ENCODE data around the gene HTR4.
"Not testable (repeated sequence)": the region's sequence is repeated elsewhere in the genome, so short reads cannot be mapped to it uniquely, and the experiment has no call there.

HTR4 gene

GRCh38 chr5:148474025-148474511, 180.3 kb downstream of the HTR4 start:
- DNase-seq (ENCODE audit: low spot score): no peak

GRCh38 chr5:148471379-148471778, 182.9 kb downstream of the HTR4 start:
- DNase-seq (ENCODE audit: low spot score): no peak

DNA sequence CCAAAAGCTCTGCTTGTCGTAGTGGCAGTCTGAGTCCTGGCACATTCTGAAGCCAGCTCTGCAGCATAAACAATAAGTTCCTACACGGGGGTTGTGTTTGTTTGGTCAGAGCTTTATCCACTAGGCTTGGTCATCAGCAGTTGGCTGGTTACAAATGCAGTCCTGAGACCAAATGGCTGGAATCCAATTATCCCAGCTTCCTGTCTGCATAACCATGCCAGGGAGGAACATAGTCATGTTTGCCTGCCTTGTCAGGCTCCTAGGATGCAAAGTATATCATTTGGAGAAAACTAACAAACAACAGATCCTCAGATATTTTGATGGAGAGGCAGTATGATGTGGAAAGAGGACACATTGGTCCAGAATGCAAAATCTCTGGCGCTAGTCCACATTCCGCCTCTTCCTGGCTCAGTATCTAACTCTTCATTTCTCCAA, 184.8 kb downstream of the HTR4 start:
- no peak for DNase-seq (ENCODE audit: low spot score)

GRCh38 chr5:148468746-148469145, 185.6 kb downstream of the HTR4 start:
- not testable (repeated sequence) for DNase-seq (ENCODE audit: low spot score)

- no peak for DNase-seq (ENCODE audit: low spot score)
Observed at GRCh38 chr5:148467958-148468357, 186.4 kb downstream of the HTR4 start.

DNA sequence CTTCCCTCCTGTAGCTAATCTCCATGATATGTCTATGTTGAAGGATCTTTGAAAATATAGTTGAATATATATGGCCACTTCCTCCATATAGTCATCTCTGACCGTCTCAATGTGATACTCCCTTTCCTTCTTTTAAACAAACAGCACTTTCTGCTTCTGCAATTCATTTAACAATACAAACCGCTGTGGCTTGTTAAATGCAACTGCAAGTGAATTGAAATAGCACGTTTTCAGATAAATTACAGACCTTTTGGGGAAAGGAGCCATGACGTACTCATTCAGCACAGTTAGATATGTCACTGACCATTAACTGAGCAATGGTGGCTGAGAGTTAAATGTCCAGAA, 188.1 kb downstream of the HTR4 start:
- no peak for DNase-seq (ENCODE audit: low spot score)

DNA sequence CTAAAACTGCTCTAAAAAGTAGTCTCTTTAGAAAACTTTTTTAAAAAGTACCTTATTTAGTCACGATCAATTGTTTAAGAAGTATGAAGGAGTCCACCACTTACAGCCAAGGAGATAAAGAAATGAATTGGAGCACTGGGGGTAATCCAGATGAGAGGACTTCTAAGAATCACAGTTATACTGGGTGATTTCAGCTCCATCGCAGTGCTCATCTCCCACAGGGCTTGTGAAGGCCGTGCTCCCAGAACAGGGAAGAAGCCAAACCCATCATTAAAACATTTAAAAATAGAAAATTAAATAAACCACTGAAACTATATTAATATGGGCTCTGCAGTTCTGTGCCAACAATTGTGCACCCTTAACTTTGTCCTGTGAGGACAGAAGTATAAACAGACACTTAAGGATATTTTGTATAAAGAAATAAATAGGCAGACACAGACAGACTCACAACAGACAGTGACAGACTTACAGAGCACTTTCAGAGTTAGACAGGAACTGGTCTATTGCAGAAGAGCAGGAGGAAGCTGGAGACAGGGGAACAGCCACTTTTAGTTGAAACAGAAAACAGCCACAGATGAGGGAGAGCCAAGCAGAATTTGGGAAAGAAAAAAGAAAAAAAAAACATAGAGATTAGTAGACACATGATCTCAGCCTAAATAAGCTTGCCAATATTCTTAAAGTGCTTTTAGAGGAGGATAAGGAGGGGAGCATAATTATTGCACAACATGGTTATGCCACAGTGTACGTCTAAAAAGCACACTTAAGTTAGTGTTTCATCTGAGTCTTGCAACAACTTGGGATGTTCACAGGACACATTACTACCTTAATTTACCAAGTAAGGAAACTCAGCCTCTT, 188.7 kb downstream of the HTR4 start:
- no peak for DNase-seq (ENCODE audit: low spot score)

DNA sequence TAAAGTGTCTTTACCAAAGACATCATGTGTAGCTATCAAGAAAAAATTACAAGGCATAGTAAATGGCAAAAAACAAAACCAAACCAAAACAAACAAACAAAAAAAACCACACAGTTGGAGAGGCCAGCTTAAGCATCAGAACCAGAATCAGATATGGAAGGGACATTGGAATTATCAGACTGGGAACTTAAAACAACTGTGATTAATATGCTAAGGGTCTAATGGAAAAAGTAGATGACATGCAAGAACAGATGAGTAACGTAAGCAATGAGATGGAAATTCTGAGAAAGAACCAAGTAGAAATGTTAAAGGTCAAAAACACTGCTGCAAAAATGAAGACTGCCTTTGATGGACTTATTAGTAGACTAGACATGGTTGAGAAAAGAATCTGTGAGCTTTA, 194.7 kb downstream of the HTR4 start:
- DNase-seq (ENCODE audit: low spot score): no peak

DNA sequence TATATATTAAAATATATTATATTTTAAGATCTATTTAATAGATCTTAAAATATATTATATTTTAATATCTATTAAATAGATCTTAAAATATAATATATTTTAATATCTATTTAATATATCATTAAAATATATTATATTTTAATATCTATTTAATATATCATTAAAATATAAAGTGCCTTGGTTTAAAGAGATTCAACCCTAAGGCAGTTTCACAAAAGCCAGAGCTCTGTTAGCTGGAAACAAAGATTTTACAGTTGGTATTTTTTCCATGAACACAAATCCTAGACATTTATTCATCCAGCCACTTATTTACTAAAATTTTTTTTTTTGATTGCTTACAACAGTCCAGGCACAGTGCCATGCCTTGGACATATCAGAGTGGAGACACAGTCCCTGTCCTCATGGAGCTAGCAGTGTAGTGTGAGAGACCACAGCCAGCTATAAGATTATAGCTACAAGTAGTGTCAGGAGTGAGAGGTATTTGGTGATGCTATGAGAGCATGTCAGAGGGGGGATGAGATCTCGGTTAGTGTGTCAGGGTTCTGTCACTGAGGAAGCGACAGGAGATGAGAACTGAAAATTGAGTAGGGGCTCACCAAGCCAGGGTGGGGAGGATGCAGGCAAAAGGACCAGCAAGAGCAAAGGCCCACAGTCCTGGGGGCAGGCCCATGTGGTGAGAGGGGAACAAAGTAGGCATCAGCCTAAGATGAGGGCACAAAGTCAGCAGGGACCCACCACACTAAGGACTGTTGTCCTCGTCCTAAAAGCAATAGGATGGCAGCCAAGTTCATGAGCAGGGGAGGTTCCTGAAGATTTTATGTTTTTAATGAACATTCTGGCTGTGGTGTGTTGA, 196.1 kb downstream of the HTR4 start:
- no peak for DNase-seq (ENCODE audit: low spot score)

- DNase-seq (ENCODE audit: low spot score): no peak
Observed at GRCh38 chr5:148457183-148457620, 197.1 kb downstream of the HTR4 start.

DNA sequence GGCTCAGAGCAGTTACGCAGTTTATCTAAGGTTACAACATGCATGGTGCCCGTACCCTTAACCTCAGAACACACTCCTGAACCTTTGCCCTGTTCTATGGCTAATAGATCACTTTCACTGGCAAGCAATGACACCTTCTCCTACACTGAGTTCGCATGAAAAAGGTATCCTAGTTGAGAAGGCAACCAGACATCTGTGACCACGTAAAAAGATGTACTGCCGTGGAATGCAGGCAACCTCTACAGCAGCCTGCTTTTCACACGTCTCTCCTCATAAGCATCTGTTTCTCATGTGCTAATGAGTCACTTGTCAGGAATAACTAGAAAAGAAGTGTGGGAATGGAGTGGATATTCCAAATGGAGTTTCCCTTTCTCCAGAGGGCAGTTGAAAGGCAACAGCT, 199.1 kb downstream of the HTR4 start:
- DNase-seq (ENCODE audit: low spot score): no peak

- no peak for DNase-seq (ENCODE audit: low spot score)
Observed at GRCh38 chr5:148454576-148454975, 199.8 kb downstream of the HTR4 start.

DNA sequence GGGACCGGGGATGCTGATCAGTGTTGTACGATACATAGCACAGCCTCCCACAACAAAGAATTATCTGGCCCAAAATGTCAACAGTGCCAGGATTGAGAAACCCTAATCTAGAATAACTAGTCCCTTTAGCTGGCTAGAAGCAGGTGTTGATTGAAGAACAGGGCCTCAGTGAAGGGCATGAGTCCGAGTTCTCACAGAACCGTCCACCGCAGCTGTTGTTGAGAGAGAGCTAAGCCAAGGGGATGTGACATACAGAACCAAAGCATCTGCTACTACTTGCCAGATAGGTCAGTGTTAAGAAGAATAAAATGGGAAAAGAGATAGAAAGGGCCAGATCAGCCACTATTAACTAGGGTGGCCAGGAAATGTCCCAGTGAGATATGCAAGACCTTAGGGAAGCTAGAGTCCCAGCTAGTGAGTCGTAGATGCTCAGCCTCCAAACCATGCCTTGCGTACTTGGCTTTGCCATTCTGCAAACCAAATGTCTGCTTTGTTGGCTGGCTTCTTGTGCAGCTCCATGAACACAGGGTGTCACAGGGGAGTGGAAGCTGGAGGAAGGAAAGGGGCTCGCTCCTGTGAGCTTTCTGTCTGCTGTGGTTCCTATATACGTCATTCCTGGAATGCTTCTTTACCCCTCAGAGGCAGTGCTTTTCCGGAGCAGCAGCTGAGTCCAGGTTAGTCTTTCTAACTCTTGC, 201.7 kb downstream of the HTR4 start:
- no peak for DNase-seq (ENCODE audit: low spot score)

- no peak for DNase-seq (ENCODE audit: low spot score)
Observed at GRCh38 chr5:148446611-148447010, 207.7 kb downstream of the HTR4 start.

DNA sequence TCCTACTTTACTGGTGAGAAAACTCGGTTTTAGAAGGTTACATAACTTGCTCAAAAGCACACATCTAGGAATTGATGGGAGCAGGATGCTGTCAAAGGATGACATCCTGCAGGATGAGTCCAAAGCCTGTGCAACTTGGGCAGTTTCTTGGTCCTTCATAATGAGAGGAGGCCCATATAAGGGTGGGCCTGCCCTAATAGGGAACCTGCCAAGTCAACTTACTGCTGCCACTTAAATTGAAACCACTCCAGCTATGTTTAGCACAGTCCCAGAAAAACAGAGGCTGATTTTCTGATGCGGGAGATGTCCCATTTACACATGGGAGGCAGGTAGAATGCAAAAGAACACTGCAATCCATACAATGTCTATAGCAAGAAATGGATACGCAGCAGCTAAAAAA, 208.7 kb downstream of the HTR4 start:
- DNase-seq (ENCODE audit: low spot score): no peak

DNA sequence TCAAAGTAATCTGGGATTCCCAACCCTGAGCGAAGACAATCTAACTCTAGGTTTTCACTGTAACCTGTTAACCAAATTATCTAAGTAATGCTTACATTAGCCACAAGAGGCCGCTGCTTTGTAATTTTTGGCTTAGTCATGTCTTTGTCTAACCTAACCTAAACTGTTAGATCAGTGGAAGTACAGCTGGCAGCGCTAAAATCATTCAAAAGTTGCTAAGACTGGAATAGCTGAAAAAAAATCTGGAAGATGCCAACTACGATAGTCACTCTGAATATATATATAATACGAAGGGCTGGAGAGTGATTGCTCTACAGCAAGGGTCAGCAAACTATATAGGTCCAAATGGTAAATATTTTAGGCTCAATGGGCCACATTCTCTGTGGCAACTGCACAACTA, 210.3 kb downstream of the HTR4 start:
- DNase-seq (ENCODE audit: low spot score): peak; percentile 72

DNA sequence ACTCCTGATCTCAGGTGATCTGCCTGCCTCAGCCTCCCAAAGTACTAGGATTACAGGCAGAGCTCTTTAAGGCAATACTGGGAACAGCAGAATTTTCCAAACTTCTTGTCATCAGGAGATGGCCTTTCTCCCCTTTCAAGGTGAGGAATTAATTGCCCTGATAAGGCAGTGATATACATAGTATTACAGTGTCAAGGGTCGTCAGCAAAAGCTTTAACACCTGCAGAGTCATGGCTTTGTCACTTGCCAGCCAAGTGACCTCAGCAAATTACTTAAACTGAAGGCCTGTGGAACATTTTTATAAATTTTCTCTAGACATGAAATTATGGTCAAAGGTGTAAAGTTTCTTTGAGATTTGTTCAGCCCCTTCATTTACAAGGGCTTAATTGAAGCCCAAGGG, 211.1 kb downstream of the HTR4 start:
- no peak for DNase-seq (ENCODE audit: low spot score)

DNA sequence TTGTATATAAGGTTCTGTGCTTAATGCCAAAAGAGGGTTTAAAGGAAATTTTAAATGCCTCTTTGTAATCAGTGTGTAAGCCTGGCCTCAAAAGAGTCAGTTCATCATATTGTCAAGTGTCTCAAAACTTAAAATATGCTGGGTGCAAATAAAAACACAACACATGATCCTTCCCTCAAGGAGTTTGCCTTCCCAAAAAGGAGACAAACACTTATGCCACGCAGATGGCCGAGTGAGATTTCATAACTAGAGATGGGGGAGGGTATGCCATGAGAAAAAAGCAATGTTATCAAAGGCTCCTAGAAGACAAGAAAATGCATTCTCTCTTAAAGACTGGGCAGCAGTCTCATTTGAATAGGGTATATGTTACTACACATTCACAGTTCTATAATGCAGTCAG, 215.4 kb downstream of the HTR4 start:
- no peak for DNase-seq (ENCODE audit: low spot score)

GRCh38 chr5:148437249-148437648, 217.1 kb downstream of the HTR4 start:
- DNase-seq (ENCODE audit: low spot score): no peak

DNA sequence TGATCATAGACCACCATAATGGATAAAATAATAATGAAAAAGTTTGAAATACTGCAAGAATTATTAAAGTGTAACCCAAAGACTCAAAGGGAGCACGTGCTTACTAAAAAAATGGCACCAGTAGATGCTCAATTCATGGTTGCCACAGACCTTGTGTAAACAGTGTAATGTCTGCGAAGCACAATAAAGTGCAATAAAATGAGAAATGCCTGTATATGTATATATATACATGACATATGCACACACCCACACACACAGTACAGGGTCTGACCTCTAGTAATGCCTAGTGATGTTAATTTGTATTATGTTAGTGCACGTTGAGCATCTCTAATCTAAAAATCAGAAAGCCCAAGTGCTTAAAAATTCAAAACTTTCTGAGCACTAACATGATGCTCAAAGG, 218.3 kb downstream of the HTR4 start:
- no peak for DNase-seq (ENCODE audit: low spot score)

DNA sequence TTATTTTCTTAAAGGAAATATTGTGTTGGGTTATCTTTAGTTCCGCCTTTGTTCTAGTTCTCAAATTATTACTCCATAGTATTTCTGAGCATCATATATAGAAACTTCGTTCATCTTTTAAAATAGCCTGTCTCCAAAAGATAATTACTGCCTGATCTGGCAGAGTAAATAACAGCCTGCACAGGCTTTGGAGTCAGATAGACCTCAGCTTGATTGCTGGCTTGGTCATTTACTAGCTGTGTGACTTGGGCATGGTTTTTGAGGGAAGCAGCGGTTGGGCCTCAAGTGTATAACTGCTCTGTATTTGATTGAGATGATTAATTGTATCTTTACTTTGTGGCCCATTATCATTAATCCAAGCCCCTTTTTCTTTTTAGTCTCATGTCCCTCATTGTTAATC, 220.5 kb downstream of the HTR4 start:
- no peak for DNase-seq (ENCODE audit: low spot score)

Data from LoVo (cell line).